HG03139 (cell line): ENCODE data around the gene PDE4D.
A peak's percentile ranks its signal among the peaks of the same experiment; 100 is the strongest.

Source experiments
- ATAC-seq: cut with Tn5 transposase; IDR thresholded peaks from one replicate; pipeline ENCODE4 v1.9.1; 2021; ENCODE audit not compliant: unreplicated experiment

The PDE4D gene

GRCh38 chr5:59132131-59132530 is 761.4 kb downstream of the PDE4D start:
- ATAC-seq = no peak

- no peak for ATAC-seq
Observed at GRCh38 chr5:59130431-59130830, 763.1 kb downstream of the PDE4D start.

GRCh38 chr5:59128646-59129290 is 764.8 kb downstream of the PDE4D start:
- ATAC-seq = no peak

GRCh38 chr5:59126708-59127573 is 766.6 kb downstream of the PDE4D start:
- peak; percentile 26 for ATAC-seq

GRCh38 chr5:59126016-59126707 is 767.4 kb downstream of the PDE4D start:
- no peak for ATAC-seq

- ATAC-seq = no peak
Observed at GRCh38 chr5:59125011-59125961, 768.2 kb downstream of the PDE4D start.

- ATAC-seq = no peak
Observed at GRCh38 chr5:59123595-59124561, 769.6 kb downstream of the PDE4D start.

GRCh38 chr5:59119480-59119879 is 774.0 kb downstream of the PDE4D start:
- no peak for ATAC-seq

GRCh38 chr5:59117320-59117719 is 776.2 kb downstream of the PDE4D start:
- ATAC-seq = no peak

- ATAC-seq = no peak
Observed at GRCh38 chr5:59116231-59116865, 777.2 kb downstream of the PDE4D start.

- no peak for ATAC-seq
Observed at GRCh38 chr5:59115345-59115744, 778.2 kb downstream of the PDE4D start.

- no peak for ATAC-seq
Observed at GRCh38 chr5:59109383-59109782, 784.1 kb downstream of the PDE4D start.

- ATAC-seq = no peak
Observed at GRCh38 chr5:59107692-59108091, 785.8 kb downstream of the PDE4D start.

GRCh38 chr5:59104400-59105127 is 789.0 kb downstream of the PDE4D start:
- no peak for ATAC-seq

GRCh38 chr5:59103303-59103702 is 790.2 kb downstream of the PDE4D start:
- ATAC-seq = no peak

GRCh38 chr5:59102437-59102836 is 791.1 kb downstream of the PDE4D start:
- no peak for ATAC-seq

- ATAC-seq = no peak
Observed at GRCh38 chr5:59100875-59101274, 792.7 kb downstream of the PDE4D start.

- ATAC-seq = no peak
Observed at GRCh38 chr5:59099995-59100345, 793.6 kb downstream of the PDE4D start.
